HepG2 (cell line): ENCODE results near the gene CDC42EP3. TPM values are rescaled to one million over a fixed set of nuclear protein-coding genes. Genes with fewer than 3 reads are reported as not detected.

Experiments
- ATAC-seq: fragments of 200-7000 bp; cut with Tn5 transposase; 3 replicates; pipeline ENCODE4 v1.9.1; 2020; ENCODE audit warnings: mild to moderate bottlenecking, moderate library complexity
- BruUV-seq: library from RNA; stranded (reverse); fragments of 400-500 nt; replicated peaks from 2 replicates; lab custom pipeline; 2021; lab: Mats Ljungman, UMichigan
- CTCF ChIA-PET: fragments of 300-600 bp; formaldehyde crosslinking; extraction: SDS; loops from one replicate; lab custom pipeline; 2021; ENCODE audit warnings: low total read pairs, inconsistent platforms, low intra/inter-chr PET ratio; lab: Yijun Ruan, JAX
- POLR2A ChIA-PET: fragments of 350-600 bp; sonication (Branson Sonifier 250); formaldehyde crosslinking; loops from one replicate; lab custom pipeline; 2020; ENCODE audit warnings: antibody characterized with exemption, inconsistent platforms; lab: Yijun Ruan, JAX
- DNase-seq: peaks from one replicate; pipeline ENCODE4 v3.0.0-alpha.2; 2015; ENCODE audit warnings: low spot score
- FAIRE-seq: peaks from 3 replicates; lab custom pipeline; 2011; peaks lifted over from hg19 to GRCh38; lab: Jason Lieb, UNC
- H2AFZ ChIP-seq: one replicate; pipeline ENCODE4 v1.6.1; 2011; ENCODE audit warnings: low read length, inconsistent platforms
- H3K27ac ChIP-seq: fragments of 300-600 bp; 3 replicates; pipeline ENCODE4 v1.8.0; 2011; ENCODE audit warnings: mixed run types, mild to moderate bottlenecking, mixed read lengths, low read length, inconsistent platforms; ENCODE audit not compliant: insufficient read depth; ENCODE audit errors: extremely low read length
- H3K27me3 ChIP-seq, 2 experiments: fragments of 200-600 bp in 1 of 2; 2 replicates in 1 of 2; 3 replicates in 1 of 2; pipeline versions ENCODE4 v1.6.0 to v1.8.0; 2011; ENCODE audit warnings: low read length in 2 of 2, mild to moderate bottlenecking in 2 of 2, moderate library complexity in 2 of 2, inconsistent platforms in 1 of 2; ENCODE audit not compliant: insufficient read depth in 2 of 2, control insufficient read depth in 1 of 2
- H3K36me3 ChIP-seq, 2 experiments: fragments of 200-600 bp in 1 of 2; replicated peaks in 1 of 2; 2 replicates in 1 of 2; 3 replicates in 1 of 2; pipeline versions ENCODE4 v1.5.1 to v1.8.0; 2011; ENCODE audit warnings: low read length in 2 of 2, inconsistent platforms in 1 of 2; ENCODE audit not compliant: insufficient read depth in 2 of 2, control insufficient read depth in 1 of 2
- H3K4me1 ChIP-seq: 2 replicates; pipeline ENCODE4 v1.5.1; 2012; ENCODE audit warnings: low read length, inconsistent platforms; ENCODE audit not compliant: insufficient read depth
- H3K4me2 ChIP-seq: 2 replicates; pipeline ENCODE4 v1.6.0; 2011; ENCODE audit warnings: low read depth, low read length, inconsistent platforms
- H3K4me3 ChIP-seq, 3 experiments: fragments of 200-600 bp in 1 of 3; sonication (generic), shearing (Covaris generic) in 1 of 3; replicated peaks in 1 of 3; 2 replicates each; pipeline ENCODE4 v1.5.1; 2011 to 2016; ENCODE audit warnings: low read length in 3 of 3, inconsistent platforms in 2 of 3, low read depth in 2 of 3, mild to moderate bottlenecking in 2 of 3, control low read depth in 1 of 3, mixed read lengths in 1 of 3; ENCODE audit not compliant: insufficient read depth in 1 of 3
- H3K79me2 ChIP-seq: one replicate; pipeline ENCODE4 v1.6.1; 2011; ENCODE audit warnings: low read length, inconsistent platforms; ENCODE audit not compliant: insufficient read depth
- H3K9ac ChIP-seq: 2 replicates; pipeline ENCODE4 v1.6.0; 2011; ENCODE audit warnings: mild to moderate bottlenecking, low read depth, low read length, inconsistent platforms; ENCODE audit not compliant: insufficient read depth
- H3K9me3 ChIP-seq: 2 replicates; pipeline ENCODE4 v1.5.1; 2012; ENCODE audit warnings: mild to moderate bottlenecking, low read length
- H4K20me1 ChIP-seq: 2 replicates; pipeline ENCODE4 v1.6.0; 2011; ENCODE audit warnings: inconsistent platforms, mild to moderate bottlenecking, low read length, moderate library complexity; ENCODE audit not compliant: insufficient read depth
- AKAP8 ChIP-seq: sonication (generic); formaldehyde crosslinking; IDR thresholded peaks from 2 replicates; pipeline ENCODE4 v1.5.1; 2020; ENCODE audit warnings: mild to moderate bottlenecking, missing genetic modification reagents
- DPF2 ChIP-seq: sonication (generic); formaldehyde crosslinking; IDR thresholded peaks from 2 replicates; pipeline ENCODE4 v1.4.0; 2020; ENCODE audit warnings: mild to moderate bottlenecking, low read depth, missing genetic modification reagents, borderline replicate concordance
- ELK4 ChIP-seq: sonication (generic); formaldehyde crosslinking; IDR thresholded peaks from 2 replicates; pipeline ENCODE4 v1.9.0; 2021; ENCODE audit warnings: missing genetic modification reagents, borderline replicate concordance
- GMEB2 ChIP-seq: IDR thresholded peaks from 2 replicates; pipeline ENCODE4 v1.6.1; 2016; ENCODE audit warnings: missing biosample characterization, missing genetic modification reagents, low read depth
- MAFG ChIP-seq: sonication (generic); formaldehyde crosslinking; IDR thresholded peaks from 2 replicates; pipeline ENCODE4 v1.5.1; 2020; ENCODE audit warnings: mild to moderate bottlenecking, missing genetic modification reagents
- PRDM15 ChIP-seq: sonication (generic); formaldehyde crosslinking; IDR thresholded peaks from 2 replicates; pipeline ENCODE4 v1.4.0; 2020; ENCODE audit warnings: missing genetic modification reagents
- RBAK ChIP-seq: sonication (generic); formaldehyde crosslinking; IDR thresholded peaks from 2 replicates; pipeline ENCODE4 v1.5.1; 2020; ENCODE audit warnings: mild to moderate bottlenecking, missing genetic modification reagents
- SATB2 ChIP-seq: sonication (generic); formaldehyde crosslinking; IDR thresholded peaks from 2 replicates; pipeline ENCODE4 v1.5.0; 2020; ENCODE audit warnings: missing genetic modification reagents
- THAP8 ChIP-seq: sonication (generic); formaldehyde crosslinking; IDR thresholded peaks from 2 replicates; pipeline ENCODE4 v1.5.1; 2020; ENCODE audit warnings: missing genetic modification reagents, mild to moderate bottlenecking, borderline replicate concordance
- ZNF205 ChIP-seq: IDR thresholded peaks from 2 replicates; pipeline ENCODE4 v1.6.1; 2018; ENCODE audit warnings: missing biosample characterization, missing genetic modification reagents
- ZNF264 ChIP-seq: sonication (generic); formaldehyde crosslinking; IDR thresholded peaks from 2 replicates; pipeline ENCODE4 v1.4.0; 2020; ENCODE audit warnings: missing genetic modification reagents
- ZNF275 ChIP-seq: sonication (generic); formaldehyde crosslinking; IDR thresholded peaks from 2 replicates; pipeline ENCODE4 v1.8.0; 2022; ENCODE audit warnings: missing genetic modification reagents, mild to moderate bottlenecking, inconsistent platforms, borderline replicate concordance
- ZNF446 ChIP-seq: sonication (generic); formaldehyde crosslinking; IDR thresholded peaks from 2 replicates; pipeline ENCODE4 v1.5.0; 2020; ENCODE audit warnings: mild to moderate bottlenecking, missing genetic modification reagents
- ZNF546 ChIP-seq: sonication (generic); formaldehyde crosslinking; conservative IDR thresholded peaks from 2 replicates; pipeline ENCODE4 v1.8.1; 2023; ENCODE audit warnings: mild to moderate bottlenecking, missing genetic modification reagents
- WGBS: methylation state at CpG from one replicate; pipeline ENCODE4 v1.1.6; 2017; ENCODE audit warnings: low lambda C conversion rate; 5-methylcytosine and 5-hydroxymethylcytosine counted together
- in situ Hi-C: cut with HindIII; loops from 2 replicates; pipeline ENCODE4 v1.10.0; 2017; ENCODE audit warnings: low pct_unique_long_range_greater_than_20kb; ENCODE audit not compliant: extremely low pct_ligation_motif_present
- intact Hi-C: fragments of 100-400 bp; cut with micrococcal nuclease; formaldehyde crosslinking; loops from one replicate; pipeline ENCODE4 v1.10.0; 2022; ENCODE audit not compliant: unreplicated experiment
- polyA plus RNA-seq, 8 experiments: library from polyadenylated mRNA; depleted of rRNA in 3 of 8; stranded (reverse) in 7 of 8; unstranded in 1 of 8; fragments of >200 nt; fragmentation: Illumina TruSeq in 4 of 8; extraction: Trizol in 4 of 8; gene quantifications; 2 replicates each; pipeline versions ENCODE4 v1.2.1 to v1.2.3, GENCODE V29; 2011 to 2016; ENCODE audit warnings: low read depth in 4 of 8, missing spikeins in 1 of 8, mixed read lengths in 1 of 8; ENCODE audit not compliant: insufficient read depth in 1 of 8
- total RNA-seq, 5 experiments: library from RNA; depleted of rRNA; stranded (reverse); fragments of >200 nt; fragmentation: Illumina TruSeq; extraction: Trizol; gene quantifications; 2 replicates each; pipeline ENCODE4 v1.2.3, GENCODE V29; 2016; ENCODE audit warnings: low read depth in 1 of 5

The CDC42EP3 gene
- total and polyA plus RNA-seq, 2 of the 13 experiments (the other 11 are each of a cell fraction or from before 2014, with no cell fraction given), result 0.01 TPM; not detected in 1

- TF ChIP-seq AKAP8 (CRISPR knock-in tag) (no peak), THAP8 (no peak), ZNF275 (CRISPR knock-in tag) (no peak), ZNF446 (CRISPR knock-in tag) (no peak), GMEB2 (no peak), ZNF264 (CRISPR knock-in tag) (no peak), ZNF205 (CRISPR knock-in tag) (no peak)
These were observed 26.1 kb downstream of the CDC42EP3 start (continued) for GRCh38 chr2:37645362-37645761.

GRCh38 chr2:37644191-37644590 lies 27.3 kb downstream of the CDC42EP3 start:
- H3K79me2 ChIP-seq, result no peaks in the 10 kb centered on the region
- H3K27me3 ChIP-seq, result peaks cover 2 to 24% of the 10 kb centered on the region in 2 experiments; a peak in 4 of 5 replicates
- no peak overlapping the region for H3K27ac ChIP-seq
- ChIA-PET CTCF (no interaction called here), POLR2A (no interaction called here)
- ATAC-seq, result no peak
- intact Hi-C loops (loop anchor here (10.0 kb wide), 1 partner anchor 249 kb away; no protein-coding TSS in a partner anchor), in situ Hi-C loops (no loop called here)
- 0% methylated on average over 5 of the region's 5 CpGs for WGBS
- no peak overlapping the region for H2AFZ ChIP-seq
- H3K4me2 ChIP-seq, result no peak overlapping the region
- FAIRE-seq, result no peak
- no peaks in the 10 kb centered on the region for H3K36me3 ChIP-seq
- no peaks in the 10 kb centered on the region for H3K9me3 ChIP-seq
- BruUV-seq, result no TSS peak
- no peak overlapping the region for H3K9ac ChIP-seq
- H4K20me1 ChIP-seq, result no peaks in the 10 kb centered on the region
- H3K4me1 ChIP-seq, result no peaks in the 10 kb centered on the region
- H3K4me3 ChIP-seq, result no peak overlapping the region
- DNase-seq, result no peak
- TF ChIP-seq RBAK (CRISPR knock-in tag), result no peak
- no peak for TF ChIP-seq PRDM15 (CRISPR knock-in tag)
- no peak for TF ChIP-seq ELK4 (CRISPR knock-in tag)
- TF ChIP-seq SATB2, result no peak
- TF ChIP-seq DPF2 (CRISPR knock-in tag), result no peak
- TF ChIP-seq ZNF546 (CRISPR knock-in tag), result no peak
- TF ChIP-seq MAFG, result no peak
